NCI-H82 (cell line): ENCODE results near the gene ELMO1.

ENCODE experiments used
- DNase-seq: peaks from one replicate; lab custom pipeline; 2025; lab: John Stamatoyannopoulos, UW

ELMO1 gene

DNA sequence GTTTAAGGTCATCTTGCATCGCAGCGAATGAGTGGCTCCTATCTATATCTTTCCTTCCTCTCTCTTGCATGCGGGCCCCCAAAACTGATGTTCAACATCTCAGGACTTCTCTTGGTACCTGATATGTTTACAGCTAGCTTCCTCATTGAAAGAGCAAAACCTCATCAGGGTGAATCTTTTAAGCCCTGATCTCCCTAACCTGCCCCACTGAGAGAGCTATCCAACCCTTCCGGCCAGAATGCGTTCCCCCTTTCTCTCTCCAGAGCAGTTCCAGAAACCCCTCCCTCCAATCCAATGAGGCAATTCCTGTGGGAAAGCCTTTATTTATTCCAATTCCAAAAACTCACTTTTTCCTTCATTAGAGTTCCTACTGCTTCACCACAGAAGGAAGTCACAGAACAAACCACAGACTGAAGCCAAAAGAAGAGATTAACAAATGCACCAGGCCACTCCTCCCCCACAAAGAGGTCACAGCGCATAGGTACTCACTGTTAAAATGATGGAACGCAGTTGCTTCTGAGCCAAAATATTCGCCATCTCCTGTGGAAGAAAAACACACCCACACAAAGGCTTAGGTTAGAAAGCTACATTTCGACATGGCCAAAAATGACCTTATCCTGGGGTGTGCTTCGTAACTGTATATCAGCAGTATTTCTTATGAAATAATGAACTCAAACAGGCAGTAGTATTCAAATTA lies 232.4 kb downstream of the ELMO1 start:
- no peak for DNase-seq

GRCh38 chr7:37215290-37215923 lies 233.3 kb downstream of the ELMO1 start:
- DNase-seq: no peak

DNA sequence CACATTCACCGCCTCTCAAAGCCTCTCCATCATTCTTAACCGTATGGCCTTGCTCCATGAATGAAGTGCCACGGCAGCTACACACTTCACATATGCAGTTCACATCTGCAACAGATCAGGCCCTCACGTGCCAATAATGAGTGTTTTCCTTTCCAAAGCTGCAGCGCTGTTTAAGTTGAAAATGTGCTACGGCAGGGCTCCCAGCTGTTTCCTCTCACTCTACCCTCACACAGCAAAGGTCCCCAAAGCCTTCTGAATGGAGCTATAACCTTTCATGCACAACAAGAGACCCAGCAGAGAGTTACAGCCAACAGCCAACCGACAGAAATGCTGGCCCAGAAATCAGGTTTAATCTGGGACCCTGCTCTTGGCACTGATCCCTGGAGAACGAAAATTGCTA lies 236.1 kb downstream of the ELMO1 start:
- DNase-seq: no peak

GRCh38 chr7:37212051-37212450 lies 236.6 kb downstream of the ELMO1 start:
- no peak for DNase-seq

DNA sequence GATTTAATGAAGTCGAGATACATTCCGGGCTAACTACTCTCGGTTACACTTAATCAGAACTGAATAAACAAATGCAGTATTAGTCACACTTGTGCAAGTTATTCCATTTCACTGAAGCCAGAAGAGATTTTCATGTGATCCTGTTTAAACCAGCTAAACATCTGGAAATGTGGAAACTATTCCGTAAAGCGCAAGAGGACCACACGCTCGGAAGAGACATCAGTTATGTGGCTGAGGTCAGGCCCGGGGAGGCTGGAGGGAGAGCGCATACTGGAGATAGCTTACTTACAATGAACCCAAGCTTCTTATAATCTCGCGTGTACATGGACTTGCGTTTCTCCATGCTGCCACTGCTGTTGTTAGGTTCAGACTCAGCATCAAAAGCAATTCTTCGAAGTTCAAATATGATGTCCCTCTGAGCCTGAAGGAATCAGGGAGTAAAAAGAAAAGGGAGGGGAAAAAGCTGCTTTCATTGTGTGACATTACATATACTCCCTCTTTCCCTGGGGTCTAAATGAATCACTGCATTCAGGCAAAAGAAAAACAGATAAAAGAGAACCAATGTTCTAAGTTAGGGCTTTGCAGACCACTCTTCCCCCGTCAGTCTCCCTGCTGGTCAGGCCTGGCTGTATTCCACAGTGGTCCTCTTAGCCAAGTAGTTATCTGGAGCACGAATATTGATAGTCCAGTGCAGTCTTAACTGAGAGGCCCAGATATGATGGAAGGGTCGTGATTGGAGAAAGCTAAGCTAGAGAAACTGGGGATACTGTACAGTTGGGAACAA lies 237.4 kb downstream of the ELMO1 start:
- DNase-seq: no peak

DNA sequence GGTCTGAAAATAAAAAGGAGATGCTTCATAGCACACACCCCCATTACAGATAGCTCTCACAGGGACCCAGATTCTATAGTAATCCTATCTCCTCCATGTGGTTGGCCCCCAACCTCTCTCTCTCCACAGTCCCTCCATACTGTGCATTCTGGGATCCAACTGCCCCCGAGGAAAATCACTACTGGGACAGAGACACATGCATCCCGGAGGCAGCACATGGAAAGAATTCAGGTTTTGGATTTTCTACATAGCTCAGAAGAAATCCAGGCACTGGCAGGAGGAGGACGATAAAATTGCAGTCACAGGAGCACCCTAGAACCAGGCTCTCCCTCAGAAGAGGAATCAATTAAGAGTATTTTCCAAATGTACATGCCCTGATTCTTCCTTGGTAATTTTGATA lies 239.5 kb downstream of the ELMO1 start:
- DNase-seq: no peak

GRCh38 chr7:37208528-37208927 lies 240.1 kb downstream of the ELMO1 start:
- DNase-seq: peak; percentile 68

GRCh38 chr7:37206192-37206591 lies 242.5 kb downstream of the ELMO1 start:
- DNase-seq: no peak

- no peak for DNase-seq
Observed at GRCh38 chr7:37205451-37205850, 243.2 kb downstream of the ELMO1 start.

GRCh38 chr7:37201876-37202198 lies 246.8 kb downstream of the ELMO1 start:
- DNase-seq: no peak

- DNase-seq: peak; percentile 91
Observed at GRCh38 chr7:37201003-37201875, 247.4 kb downstream of the ELMO1 start.

GRCh38 chr7:37198906-37199485 lies 249.7 kb downstream of the ELMO1 start:
- peak; percentile 86 for DNase-seq

- peak; percentile 23 for DNase-seq
Observed at GRCh38 chr7:37198041-37198905, 250.4 kb downstream of the ELMO1 start.

- no peak for DNase-seq
Observed at GRCh38 chr7:37197108-37197507, 251.6 kb downstream of the ELMO1 start.

DNA sequence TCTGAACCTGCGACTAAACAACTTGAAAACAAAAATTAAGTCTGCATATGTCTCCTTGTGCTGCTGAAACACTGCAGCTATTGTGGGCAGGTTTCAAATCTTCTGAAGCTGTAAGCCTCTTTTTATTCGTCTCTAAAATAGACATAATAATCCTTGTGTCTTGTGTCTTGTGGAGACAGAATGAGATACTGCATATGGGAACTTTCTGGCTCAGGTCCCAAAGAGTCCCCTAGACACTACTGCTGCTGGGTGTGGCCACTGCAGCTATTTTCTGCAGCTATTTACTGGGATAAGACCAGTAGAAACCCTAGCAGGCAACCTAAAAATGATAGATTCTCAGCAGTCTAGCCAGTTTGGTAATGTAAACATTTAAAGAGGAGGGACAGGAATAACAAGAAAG lies 252.0 kb downstream of the ELMO1 start:
- no peak for DNase-seq

- DNase-seq: no peak
Observed at GRCh38 chr7:37195388-37195787, 253.3 kb downstream of the ELMO1 start.

GRCh38 chr7:37194943-37195342 lies 253.7 kb downstream of the ELMO1 start:
- no peak for DNase-seq

DNA sequence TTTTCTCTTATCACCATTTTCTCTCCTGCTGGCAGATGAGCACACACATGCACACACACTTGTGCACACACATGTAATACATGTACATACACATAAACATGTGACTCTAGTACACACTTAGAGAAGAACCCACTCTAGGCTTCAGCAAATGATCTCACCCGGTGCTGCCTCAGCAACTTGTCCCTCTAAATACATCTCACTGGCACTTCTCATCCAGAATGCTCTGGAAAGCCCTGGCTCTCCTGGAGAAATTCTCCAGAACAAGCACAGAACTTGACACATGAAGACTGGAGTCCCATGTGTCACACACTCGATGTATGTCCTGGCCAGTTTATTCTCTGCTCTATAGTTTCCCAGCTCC lies 254.9 kb downstream of the ELMO1 start:
- DNase-seq: no peak

GRCh38 chr7:37193087-37193774 lies 255.4 kb downstream of the ELMO1 start:
- no peak for DNase-seq

DNA sequence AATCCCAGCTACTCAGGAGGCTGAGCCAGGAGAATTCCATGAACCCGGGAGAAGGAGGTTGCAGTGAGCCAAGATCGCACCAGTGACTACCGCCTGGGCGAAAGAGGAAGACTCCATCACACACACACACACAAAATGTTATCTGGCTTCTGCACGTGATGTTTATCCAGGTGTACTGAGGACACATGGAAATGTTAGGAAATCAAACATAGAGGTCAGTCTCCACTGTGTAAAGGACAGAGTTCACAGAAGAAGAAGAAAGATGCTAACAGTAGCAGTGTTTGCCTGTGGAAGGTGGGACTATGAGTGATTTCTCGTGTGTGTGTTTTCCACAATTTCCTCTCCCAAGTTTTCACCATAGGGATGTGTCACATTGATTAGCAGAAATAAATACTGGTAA lies 256.9 kb downstream of the ELMO1 start:
- no peak for DNase-seq
